H9 (cell line): Measurements from ENCODE around the gene CCBE1. TPM values are rescaled to one million over a fixed set of nuclear protein-coding genes. Genes with fewer than 3 reads are reported as not detected.

Experiments
- DNase-seq: peaks from one replicate; pipeline ENCODE4 v3.0.0-alpha.2; 2017
- H2AFZ ChIP-seq: one replicate; pipeline ENCODE4 v1.6.1; 2013; ENCODE audit warnings: mild to moderate bottlenecking, low read length, control low read depth, moderate library complexity
- H2AK5ac ChIP-seq: 2 replicates; pipeline ENCODE4 v1.6.1; 2013; ENCODE audit warnings: low read length, control low read depth, mixed read lengths; ENCODE audit not compliant: insufficient read length
- H2BK120ac ChIP-seq: one replicate; pipeline ENCODE4 v1.6.1; 2013; ENCODE audit warnings: low read depth, mild to moderate bottlenecking, low read length, control low read depth, inconsistent platforms; ENCODE audit not compliant: poor library complexity, severe bottlenecking
- H2BK12ac ChIP-seq: 2 replicates; pipeline ENCODE4 v1.6.1; 2013; ENCODE audit warnings: low read length, control low read depth, mixed read lengths, low read depth; ENCODE audit not compliant: insufficient read length
- H2BK15ac ChIP-seq: 2 replicates; pipeline ENCODE4 v1.6.1; 2013; ENCODE audit warnings: low read depth, low read length, control low read depth
- H2BK20ac ChIP-seq: one replicate; pipeline ENCODE4 v1.6.1; 2013; ENCODE audit warnings: low read depth, mild to moderate bottlenecking, low read length, control low read depth, inconsistent platforms; ENCODE audit not compliant: poor library complexity, severe bottlenecking
- H2BK5ac ChIP-seq: 2 replicates; pipeline ENCODE4 v1.6.1; 2013; ENCODE audit warnings: low read length, control low read depth, mixed read lengths; ENCODE audit not compliant: insufficient read length
- H3K14ac ChIP-seq: 2 replicates; pipeline ENCODE4 v1.6.1; 2013; ENCODE audit warnings: low read length, control low read depth; ENCODE audit not compliant: insufficient read depth
- H3K18ac ChIP-seq: 2 replicates; pipeline ENCODE4 v1.6.1; 2013; ENCODE audit warnings: low read depth, mild to moderate bottlenecking, mixed read lengths, low read length, control low read depth; ENCODE audit not compliant: insufficient read length
- H3K23ac ChIP-seq: 2 replicates; pipeline ENCODE4 v1.6.1; 2013; ENCODE audit warnings: low read length, control low read depth, mixed read lengths, low read depth; ENCODE audit not compliant: insufficient read length
- H3K23me2 ChIP-seq: 2 replicates; pipeline ENCODE4 v1.6.1; 2013; ENCODE audit warnings: low read depth, mild to moderate bottlenecking, mixed read lengths, low read length, control low read depth; ENCODE audit not compliant: insufficient read length, poor library complexity, severe bottlenecking
- H3K27ac ChIP-seq: 2 replicates; pipeline ENCODE4 v1.5.1; 2013; ENCODE audit warnings: low read length, control low read depth, mixed read lengths, low read depth; ENCODE audit not compliant: insufficient read length
- H3K27me3 ChIP-seq: 2 replicates; pipeline ENCODE4 v1.6.1; 2013; ENCODE audit warnings: low read length, control low read depth, inconsistent platforms; ENCODE audit not compliant: insufficient read depth
- H3K4ac ChIP-seq: 2 replicates; pipeline ENCODE4 v1.6.1; 2013; ENCODE audit warnings: low read depth, mild to moderate bottlenecking, control low read depth, inconsistent platforms, low read length, moderate library complexity
- H3K4me1 ChIP-seq: 2 replicates; pipeline ENCODE4 v1.6.1; 2013; ENCODE audit warnings: low read length, control low read depth, inconsistent platforms; ENCODE audit not compliant: insufficient read depth
- H3K4me2 ChIP-seq: 2 replicates; pipeline ENCODE4 v1.6.1; 2013; ENCODE audit warnings: low read length, control low read depth, mixed read lengths; ENCODE audit not compliant: insufficient read length, insufficient read depth
- H3K56ac ChIP-seq: 2 replicates; pipeline ENCODE4 v1.6.1; 2013; ENCODE audit warnings: low read depth, mild to moderate bottlenecking, mixed read lengths, low read length, control low read depth; ENCODE audit not compliant: insufficient read length
- H3K79me1 ChIP-seq: 2 replicates; pipeline ENCODE4 v1.6.1; 2013; ENCODE audit warnings: low read depth, mild to moderate bottlenecking, moderate library complexity, low read length, control low read depth, inconsistent platforms; ENCODE audit not compliant: insufficient read depth, poor library complexity, severe bottlenecking
- H3K79me2 ChIP-seq: 2 replicates; pipeline ENCODE4 v1.6.1; 2013; ENCODE audit warnings: low read length, control low read depth, inconsistent platforms; ENCODE audit not compliant: insufficient read depth
- H3K9ac ChIP-seq: 2 replicates; pipeline ENCODE4 v1.6.1; 2013; ENCODE audit warnings: low read length, control low read depth, mixed read lengths; ENCODE audit not compliant: insufficient read length; ENCODE audit errors: extremely low read depth
- H3K9me3 ChIP-seq: one replicate; pipeline ENCODE4 v1.6.1; 2013; ENCODE audit warnings: low read depth, low read length, inconsistent platforms; ENCODE audit not compliant: control insufficient read depth
- H3T11ph ChIP-seq: one replicate; pipeline ENCODE4 v1.6.1; 2013; ENCODE audit warnings: mild to moderate bottlenecking, low read length, control low read depth, inconsistent platforms
- H4K20me1 ChIP-seq: one replicate; pipeline ENCODE4 v1.6.1; 2013; ENCODE audit not compliant: control insufficient read depth, insufficient read length, insufficient read depth
- H4K5ac ChIP-seq: 2 replicates; pipeline ENCODE4 v1.6.1; 2013; ENCODE audit warnings: low read depth, mild to moderate bottlenecking, mixed read lengths, low read length, control low read depth; ENCODE audit not compliant: insufficient read length
- H4K8ac ChIP-seq: replicated peaks from 2 replicates; pipeline ENCODE4 v1.6.1; 2013; ENCODE audit warnings: low read length, control low read depth, mixed read lengths, low read depth; ENCODE audit not compliant: insufficient read length
- H4K91ac ChIP-seq: 2 replicates; pipeline ENCODE4 v1.6.1; 2013; ENCODE audit warnings: low read depth, mild to moderate bottlenecking, moderate library complexity, mixed read lengths, low read length, control low read depth; ENCODE audit not compliant: insufficient read length
- H3K27ac Mint-ChIP-seq, 3 experiments: 2 replicates in 2 of 3; 3 replicates in 1 of 3; pipeline ENCODE4 v1.8.0; 2020 to 2021; ENCODE audit warnings: mixed read lengths in 3 of 3, mild to moderate bottlenecking in 1 of 3, moderate library complexity in 1 of 3
- H3K27me3 Mint-ChIP-seq: 2 replicates; pipeline ENCODE4 v1.8.0; 2021; ENCODE audit warnings: low read depth, mild to moderate bottlenecking, moderate library complexity, mixed read lengths
- H3K36me3 Mint-ChIP-seq, 3 experiments: 2 replicates in 2 of 3; 3 replicates in 1 of 3; pipeline ENCODE4 v1.8.0; 2020 to 2021; ENCODE audit warnings: low read depth in 3 of 3, mixed read lengths in 3 of 3; ENCODE audit not compliant: insufficient read depth in 1 of 3
- H3K4me1 Mint-ChIP-seq, 2 experiments: 2 replicates each; pipeline ENCODE4 v1.8.0; 2020; ENCODE audit warnings: mixed read lengths in 2 of 2
- H3K4me3 Mint-ChIP-seq, 2 experiments: 2 replicates in 1 of 2; 3 replicates in 1 of 2; pipeline ENCODE4 v1.8.0; 2020 to 2021; ENCODE audit warnings: mild to moderate bottlenecking in 2 of 2, mixed read lengths in 2 of 2, moderate library complexity in 1 of 2
- H3K9me3 Mint-ChIP-seq, 2 experiments: 2 replicates in 1 of 2; 3 replicates in 1 of 2; pipeline ENCODE4 v1.8.0; 2020; ENCODE audit warnings: mild to moderate bottlenecking in 2 of 2, mixed read lengths in 2 of 2, moderate library complexity in 1 of 2
- WGBS: extraction: QIAGEN DNeasy Blood & Tissue Kit; methylation state at CpG from one replicate; pipeline ENCODE4 v1.1.7; 2013; ENCODE audit warnings: missing lambda C conversion rate, low lambda C conversion rate, mixed read lengths; ENCODE audit not compliant: insufficient read length; ENCODE audit errors: extremely low coverage; 5-methylcytosine and 5-hydroxymethylcytosine counted together
- total RNA-seq: library from RNA; stranded (reverse); gene quantifications from 2 replicates; pipeline ENCODE4 v1.2.1, GENCODE V29; 2021
- TF ChIP-seq, protein P1 (sequence below): fragments of 200-600 bp; sonication (generic); conservative IDR thresholded peaks from 3 replicates; pipeline ENCODE4 v1.8.0; 2021; ENCODE audit warnings: antibody characterized with exemption, mild to moderate bottlenecking

Gene CCBE1
- total RNA-seq, 1 experiment from 2014 or later, result 0.39 TPM

DNA sequence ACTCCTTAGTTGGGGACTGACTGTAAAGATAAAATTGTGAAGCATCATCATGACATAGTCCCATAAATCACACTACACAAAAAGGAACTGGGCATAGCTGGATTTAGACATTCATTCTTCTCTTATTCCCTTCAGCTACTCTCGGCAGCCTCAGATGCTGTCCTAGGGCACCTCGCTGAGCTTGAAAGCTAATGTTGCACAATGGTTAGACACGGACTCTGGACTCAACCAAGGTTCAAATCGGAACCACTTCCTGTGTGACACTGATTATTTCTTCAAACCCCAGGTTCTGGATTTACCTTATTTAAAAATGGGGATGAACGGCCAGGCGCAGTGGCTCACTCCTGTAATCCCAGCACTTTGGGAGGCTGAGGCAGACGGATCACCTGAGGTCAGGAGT lies 89.8 kb downstream of the CCBE1 start:
- no peak overlapping the region for H3K4me2 ChIP-seq
- Mint-ChIP-seq H3K9me3 (no peaks in the 10 kb centered on the region), H3K27me3 (peaks cover 3% of the 10 kb centered on the region; the same call in 1 of the 2 replicates)

More for the DNA sequence above, 89.8 kb downstream of the CCBE1 start:
- Histone ChIP-seq H4K5ac (no peak overlapping the region), H3K56ac (no peak overlapping the region), H3K27ac (no peak overlapping the region), H3K18ac (no peak overlapping the region), H3K23me2 (no peaks in the 10 kb centered on the region), H2AK5ac (no peak overlapping the region), H3K79me2 (no peaks in the 10 kb centered on the region), H2BK15ac (no peak overlapping the region), H2BK12ac (no peak overlapping the region), H2BK20ac (no peak overlapping the region), H3K79me1 (no peaks in the 10 kb centered on the region), H3K9ac (no peak overlapping the region), H3T11ph (no peak overlapping the region), H4K20me1 (no peaks in the 10 kb centered on the region), H3K23ac (no peak overlapping the region), H3K27me3 (no peaks in the 10 kb centered on the region), H3K9me3 (no peaks in the 10 kb centered on the region), H2BK120ac (no peak overlapping the region), H4K8ac (no peak overlapping the region), H2BK5ac (no peak overlapping the region), H3K4ac (no peak overlapping the region), H3K4me1 (no peaks in the 10 kb centered on the region), H3K14ac (no peak overlapping the region), H2AFZ (no peak overlapping the region), H4K91ac (no peak overlapping the region)
- H3K27ac Mint-ChIP-seq, result no peak overlapping the region
- TF ChIP-seq, protein P1, sequence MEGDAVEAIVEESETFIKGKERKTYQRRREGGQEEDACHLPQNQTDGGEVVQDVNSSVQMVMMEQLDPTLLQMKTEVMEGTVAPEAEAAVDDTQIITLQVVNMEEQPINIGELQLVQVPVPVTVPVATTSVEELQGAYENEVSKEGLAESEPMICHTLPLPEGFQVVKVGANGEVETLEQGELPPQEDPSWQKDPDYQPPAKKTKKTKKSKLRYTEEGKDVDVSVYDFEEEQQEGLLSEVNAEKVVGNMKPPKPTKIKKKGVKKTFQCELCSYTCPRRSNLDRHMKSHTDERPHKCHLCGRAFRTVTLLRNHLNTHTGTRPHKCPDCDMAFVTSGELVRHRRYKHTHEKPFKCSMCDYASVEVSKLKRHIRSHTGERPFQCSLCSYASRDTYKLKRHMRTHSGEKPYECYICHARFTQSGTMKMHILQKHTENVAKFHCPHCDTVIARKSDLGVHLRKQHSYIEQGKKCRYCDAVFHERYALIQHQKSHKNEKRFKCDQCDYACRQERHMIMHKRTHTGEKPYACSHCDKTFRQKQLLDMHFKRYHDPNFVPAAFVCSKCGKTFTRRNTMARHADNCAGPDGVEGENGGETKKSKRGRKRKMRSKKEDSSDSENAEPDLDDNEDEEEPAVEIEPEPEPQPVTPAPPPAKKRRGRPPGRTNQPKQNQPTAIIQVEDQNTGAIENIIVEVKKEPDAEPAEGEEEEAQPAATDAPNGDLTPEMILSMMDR, result no peak
- H3K4me1 Mint-ChIP-seq, result no peaks in the 10 kb centered on the region
- H3K4me3 Mint-ChIP-seq, result no peak overlapping the region
- no peaks in the 10 kb centered on the region for H3K36me3 Mint-ChIP-seq
- DNase-seq, result no peak
- no CpG with 5 or more reads among the region's 7 CpGs for WGBS
